ELF-1 (cell line): ENCODE results near the gene RAB11FIP4.
A peak's percentile ranks its signal among the peaks of the same experiment; 100 is the strongest.
"Not testable (repeated sequence)": the region's sequence is repeated elsewhere in the genome, so short reads cannot be mapped to it uniquely, and the experiment has no call there.

Source experiments
- DNase-seq: peaks from one replicate; pipeline ENCODE4 v3.0.0-alpha.2; 2016; ENCODE audit warnings: low read depth, low spot score

The RAB11FIP4 gene, protein sequence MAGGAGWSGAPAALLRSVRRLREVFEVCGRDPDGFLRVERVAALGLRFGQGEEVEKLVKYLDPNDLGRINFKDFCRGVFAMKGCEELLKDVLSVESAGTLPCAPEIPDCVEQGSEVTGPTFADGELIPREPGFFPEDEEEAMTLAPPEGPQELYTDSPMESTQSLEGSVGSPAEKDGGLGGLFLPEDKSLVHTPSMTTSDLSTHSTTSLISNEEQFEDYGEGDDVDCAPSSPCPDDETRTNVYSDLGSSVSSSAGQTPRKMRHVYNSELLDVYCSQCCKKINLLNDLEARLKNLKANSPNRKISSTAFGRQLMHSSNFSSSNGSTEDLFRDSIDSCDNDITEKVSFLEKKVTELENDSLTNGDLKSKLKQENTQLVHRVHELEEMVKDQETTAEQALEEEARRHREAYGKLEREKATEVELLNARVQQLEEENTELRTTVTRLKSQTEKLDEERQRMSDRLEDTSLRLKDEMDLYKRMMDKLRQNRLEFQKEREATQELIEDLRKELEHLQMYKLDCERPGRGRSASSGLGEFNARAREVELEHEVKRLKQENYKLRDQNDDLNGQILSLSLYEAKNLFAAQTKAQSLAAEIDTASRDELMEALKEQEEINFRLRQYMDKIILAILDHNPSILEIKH

DNA sequence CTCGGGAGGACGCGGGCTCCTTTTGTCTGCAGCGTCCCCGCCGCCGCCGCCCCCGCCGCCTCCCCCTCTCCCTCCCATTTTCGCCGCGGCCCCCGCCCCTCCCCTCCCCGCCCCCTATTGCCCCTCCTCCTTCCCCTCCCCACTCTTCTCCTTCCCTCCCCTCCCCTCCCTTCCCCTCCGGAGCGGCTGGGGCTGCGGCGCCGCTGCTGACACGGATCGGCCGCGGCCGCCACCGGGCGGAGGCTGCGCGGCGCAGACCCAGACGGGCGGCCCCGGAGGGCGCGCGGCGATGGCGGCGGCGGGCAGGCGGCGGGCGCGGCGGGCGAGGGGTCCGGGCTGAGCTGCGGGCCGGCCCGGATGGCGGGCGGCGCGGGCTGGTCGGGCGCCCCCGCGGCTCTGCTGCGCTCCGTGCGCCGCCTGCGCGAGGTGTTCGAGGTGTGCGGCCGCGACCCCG is at the start of gene RAB11FIP4:
Gene RAB11FIP4, plus strand, starts transcription at position 180 of the 454 bp plus-strand sequence. Its CDS starts 178 bp downstream, at position 358.
- DNase-seq, result no peak

DNA sequence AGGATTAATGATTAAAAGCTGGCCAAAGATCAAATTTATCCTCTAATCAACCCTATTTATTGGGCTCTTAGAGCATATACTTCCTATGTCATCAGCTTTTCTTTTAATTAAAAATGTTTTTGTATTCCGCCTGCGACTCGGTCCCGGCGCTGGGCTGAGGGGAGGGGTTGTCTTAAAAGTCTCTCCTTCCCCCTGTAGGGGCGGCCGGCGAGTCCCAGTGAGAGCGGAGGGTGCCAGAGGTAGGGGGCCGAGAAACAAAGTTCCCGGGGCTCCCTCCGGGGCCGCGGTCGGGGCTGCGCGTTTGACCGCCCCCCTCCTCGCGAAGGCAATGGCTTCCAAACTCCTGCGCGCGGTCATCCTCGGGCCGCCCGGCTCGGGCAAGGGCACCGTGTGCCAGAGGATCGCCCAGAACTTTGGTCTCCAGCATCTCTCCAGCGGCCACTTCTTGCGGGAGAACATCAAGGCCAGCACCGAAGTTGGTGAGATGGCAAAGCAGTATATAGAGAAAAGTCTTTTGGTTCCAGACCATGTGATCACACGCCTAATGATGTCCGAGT is 46.2 kb upstream of the RAB11FIP4 start:
- not testable (repeated sequence) for DNase-seq

DNA sequence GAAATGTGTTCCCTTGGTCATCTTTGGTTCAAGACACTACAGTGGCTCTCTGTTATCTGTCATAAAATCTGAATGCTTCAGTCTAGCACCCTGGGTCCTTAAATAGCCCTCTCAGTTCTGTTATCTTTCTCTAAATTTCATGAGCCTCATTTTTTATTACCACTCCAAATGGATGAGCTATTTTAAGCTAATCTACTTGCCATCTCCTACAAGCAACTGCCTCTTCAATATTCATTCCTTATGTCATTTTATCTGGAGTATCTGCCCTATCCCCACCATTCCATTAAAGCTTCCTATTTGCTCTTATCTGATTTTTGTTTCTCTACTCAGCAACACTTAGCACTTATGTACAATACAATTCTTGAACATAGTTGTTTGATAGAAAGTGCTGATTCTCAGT is 42.0 kb upstream of the RAB11FIP4 start:
- DNase-seq, result no peak

DNA sequence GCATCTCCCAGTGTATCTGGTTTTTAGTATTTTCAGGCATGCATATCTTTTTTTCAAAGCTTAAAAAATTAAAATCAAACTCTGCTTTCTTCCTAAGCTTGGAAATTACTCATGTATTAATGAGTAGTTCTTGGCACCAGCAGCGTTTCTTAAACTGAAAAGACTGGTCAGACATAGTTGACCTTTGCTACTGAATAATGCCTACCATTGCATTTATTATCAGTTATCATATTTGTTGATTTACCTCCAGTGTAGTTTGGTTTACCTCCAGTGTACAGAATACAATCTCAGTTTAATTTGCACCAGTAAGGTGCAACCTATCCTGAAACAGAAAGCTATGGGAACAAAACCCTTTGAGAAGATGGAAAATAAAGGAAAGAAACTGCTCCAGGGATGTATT is 35.5 kb upstream of the RAB11FIP4 start:
- DNase-seq, result no peak

DNA sequence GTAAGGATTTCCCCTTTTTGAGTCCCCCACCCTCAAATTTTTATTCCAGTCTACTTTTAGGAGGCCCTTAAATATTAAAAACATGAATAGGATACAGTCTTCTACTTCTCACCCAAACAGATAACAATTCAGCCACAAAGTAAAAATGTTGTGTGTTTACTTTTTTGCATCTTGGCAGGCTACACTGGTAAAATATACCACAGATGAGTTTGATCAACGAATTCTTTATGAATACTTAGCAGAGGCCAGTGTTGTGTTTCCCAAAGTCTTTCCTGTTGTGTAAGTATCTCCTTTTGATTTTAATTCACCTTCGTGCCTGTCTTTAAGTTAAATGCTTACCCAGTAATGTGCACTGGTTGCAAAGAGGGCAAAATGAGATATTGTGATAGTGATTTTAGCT is 34.4 kb upstream of the RAB11FIP4 start:
- DNase-seq, result no peak

DNA sequence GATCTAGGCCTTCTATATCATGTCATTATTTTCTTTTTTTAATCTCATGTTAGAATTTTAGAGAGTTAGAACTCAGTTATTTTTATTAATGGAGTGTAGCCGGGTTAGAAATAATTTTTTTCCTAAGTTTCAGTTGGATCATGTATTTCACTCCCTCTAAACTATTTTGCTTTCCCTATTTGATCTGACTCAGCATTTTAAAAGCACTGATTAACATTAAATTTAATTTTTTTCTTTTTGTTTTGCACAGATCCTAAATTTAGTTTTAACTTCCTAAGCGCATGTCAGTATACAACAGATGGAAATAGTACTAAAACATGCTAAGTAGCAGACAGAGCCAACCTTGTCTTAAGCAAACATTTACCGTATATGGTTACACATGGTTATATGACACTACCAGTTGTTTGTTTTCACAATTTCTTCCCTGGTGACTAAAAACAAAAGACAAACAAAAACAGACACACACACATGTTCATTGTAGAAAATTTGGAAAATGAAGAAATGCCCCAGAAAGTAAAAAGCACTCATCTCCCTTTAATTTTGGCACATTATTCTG is 33.6 kb upstream of the RAB11FIP4 start:
- DNase-seq, result no peak

DNA sequence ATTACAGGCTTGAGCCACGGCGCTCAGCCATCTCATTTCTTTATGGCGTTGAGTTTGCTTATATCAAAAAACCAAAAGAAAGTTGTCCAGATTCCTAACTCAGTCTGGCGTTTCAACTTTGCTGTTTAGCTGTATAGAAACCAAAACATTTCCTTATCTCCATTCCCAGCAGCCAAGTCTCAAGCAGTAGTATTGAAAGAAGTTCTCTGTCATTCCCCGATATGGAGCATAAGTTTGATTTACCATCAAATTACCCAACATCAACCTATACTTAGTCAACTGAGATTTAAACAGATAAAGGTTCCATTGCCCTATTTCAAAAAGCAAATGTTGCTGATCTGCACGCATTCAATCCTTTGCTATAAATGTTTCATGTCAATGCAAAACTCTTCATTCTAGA is 27.5 kb upstream of the RAB11FIP4 start:
- DNase-seq, result no peak

DNA sequence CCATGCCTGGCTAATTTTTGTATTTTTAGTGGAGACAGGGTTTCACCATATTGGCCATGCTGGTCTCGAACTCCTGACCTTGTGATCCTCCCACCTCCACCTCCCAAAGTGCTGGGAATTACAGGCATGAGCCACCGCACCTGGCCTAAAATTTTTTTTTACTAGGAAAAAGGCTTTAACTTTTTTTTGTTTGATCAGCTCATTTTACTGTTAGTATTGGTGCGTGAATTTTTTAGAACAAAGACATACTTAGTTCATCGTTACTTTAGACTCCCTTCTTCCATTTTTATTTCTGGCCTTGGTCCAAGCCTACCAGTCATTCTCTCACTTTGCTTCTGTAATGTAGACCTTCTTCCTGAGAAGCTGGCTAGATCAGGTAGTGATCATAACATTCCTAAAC is 25.4 kb upstream of the RAB11FIP4 start:
- no peak for DNase-seq

DNA sequence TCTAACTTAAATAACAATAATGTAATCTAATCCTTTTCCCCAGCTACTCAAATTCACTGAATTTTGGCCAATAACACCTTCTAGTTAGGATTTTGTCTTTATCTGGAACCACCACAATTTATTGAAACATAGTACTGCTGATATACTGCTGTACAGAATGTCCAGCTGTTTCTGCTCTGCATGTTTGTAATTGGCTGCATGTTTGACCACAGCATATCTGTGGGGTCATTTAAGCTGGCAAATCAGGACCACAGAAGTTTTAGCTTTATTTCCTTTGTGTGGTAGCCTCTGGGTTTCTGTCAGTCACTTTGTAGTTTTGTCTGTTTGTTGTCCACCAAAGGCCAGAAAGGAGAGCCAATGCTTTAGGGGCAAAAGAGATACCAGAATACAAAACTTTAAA is 22.2 kb upstream of the RAB11FIP4 start:
- no peak for DNase-seq

DNA sequence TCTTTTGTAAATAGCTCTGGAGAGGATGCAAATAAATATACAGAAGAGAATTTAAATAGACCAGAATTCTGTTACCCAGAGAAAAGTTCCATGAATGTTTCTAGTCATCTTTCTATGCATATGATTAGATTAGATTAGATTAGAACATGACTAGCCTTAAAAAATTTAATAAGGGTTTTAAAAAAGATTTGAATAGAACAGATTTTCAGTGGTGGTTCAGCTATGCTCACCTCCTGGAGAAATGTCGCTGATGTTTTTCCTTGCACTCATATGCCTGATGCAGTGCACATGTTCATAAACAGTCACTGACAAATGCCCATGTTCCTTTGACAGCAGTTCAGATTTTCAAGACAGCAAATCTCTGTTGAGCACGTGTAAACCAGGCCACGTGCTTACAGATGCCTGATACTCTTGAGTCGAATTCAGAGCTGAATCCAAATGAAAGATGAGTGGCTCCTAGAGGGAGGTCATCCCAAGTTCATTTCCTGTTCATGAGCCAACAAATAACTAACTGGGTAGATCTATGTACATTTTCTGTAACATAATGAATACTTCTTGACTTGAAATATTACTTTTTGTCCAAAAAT is 19.9 kb upstream of the RAB11FIP4 start:
- no peak for DNase-seq

DNA sequence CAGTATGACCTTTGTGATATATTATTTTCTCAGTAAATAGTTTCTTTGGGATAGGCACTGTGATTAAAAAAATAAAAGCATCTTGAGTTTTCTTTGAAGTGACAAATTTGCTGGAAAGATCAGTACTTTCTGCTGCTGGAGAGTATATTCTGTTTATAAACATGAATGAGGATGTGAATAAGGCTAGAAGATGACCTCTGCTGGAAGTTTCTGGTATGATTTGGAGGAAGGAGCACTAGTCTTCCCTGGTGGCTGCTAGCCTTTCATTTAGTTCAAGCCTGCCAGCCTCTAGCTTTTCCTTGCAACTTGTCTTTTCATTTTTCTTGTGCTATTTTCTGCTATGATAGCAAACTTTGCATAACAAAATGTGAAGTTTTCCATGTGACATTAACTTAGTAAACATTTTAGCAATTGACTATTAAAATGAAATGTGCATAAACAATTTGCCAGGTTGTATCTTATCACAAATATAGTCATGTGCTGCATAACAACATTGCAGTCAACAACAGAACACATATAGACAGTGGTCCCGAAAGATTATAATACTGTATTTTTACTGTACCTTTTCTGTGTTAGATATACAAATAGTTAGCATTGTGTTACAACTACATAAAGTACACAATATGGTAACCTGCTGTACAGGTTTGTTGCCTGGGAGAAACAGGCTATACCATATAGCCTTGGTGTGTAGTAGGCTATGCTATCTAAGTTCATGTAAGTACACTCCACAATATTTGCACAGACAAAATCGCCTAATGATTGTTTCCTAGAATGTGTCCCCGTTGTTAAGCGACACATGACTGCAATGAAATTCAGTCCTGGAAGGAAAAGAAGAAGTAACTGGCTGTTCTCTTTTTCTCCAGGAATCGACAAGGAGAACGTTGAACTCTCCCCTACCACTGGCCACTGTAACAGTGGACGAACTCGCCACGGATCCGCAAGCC is 18.1 kb upstream of the RAB11FIP4 start:
- DNase-seq, result peak; percentile 20

DNA sequence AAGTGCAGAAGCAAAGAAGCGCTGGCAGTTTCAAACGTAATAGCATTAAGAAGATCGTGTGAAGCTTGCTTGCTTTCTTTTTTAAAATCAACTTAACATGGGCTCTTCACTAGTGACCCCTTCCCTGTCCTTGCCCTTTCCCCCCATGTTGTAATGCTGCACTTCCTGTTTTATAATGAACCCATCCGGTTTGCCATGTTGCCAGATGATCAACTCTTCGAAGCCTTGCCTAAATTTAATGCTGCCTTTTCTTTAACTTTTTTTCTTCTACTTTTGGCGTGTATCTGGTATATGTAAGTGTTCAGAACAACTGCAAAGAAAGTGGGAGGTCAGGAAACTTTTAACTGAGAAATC is 17.4 kb upstream of the RAB11FIP4 start:
- DNase-seq, result no peak

DNA sequence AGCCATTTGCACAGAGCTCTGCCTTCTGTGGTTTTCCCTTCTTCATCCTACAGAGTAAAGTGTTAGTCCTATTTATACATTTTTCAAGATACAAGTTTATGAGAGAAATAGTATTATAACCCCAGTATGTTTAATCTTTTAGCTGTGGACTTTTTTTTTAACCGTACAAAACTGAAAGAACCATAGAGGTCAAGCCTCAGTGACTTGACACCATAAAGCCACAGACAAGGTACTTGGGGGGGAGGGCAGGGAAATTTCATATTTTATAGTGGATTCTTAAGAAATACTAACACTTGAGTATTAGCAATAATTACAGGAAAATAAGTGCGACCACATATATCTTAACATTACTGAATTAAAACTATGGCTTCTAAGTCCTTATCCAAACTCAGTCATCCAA is 17.0 kb upstream of the RAB11FIP4 start:
- no peak for DNase-seq

DNA sequence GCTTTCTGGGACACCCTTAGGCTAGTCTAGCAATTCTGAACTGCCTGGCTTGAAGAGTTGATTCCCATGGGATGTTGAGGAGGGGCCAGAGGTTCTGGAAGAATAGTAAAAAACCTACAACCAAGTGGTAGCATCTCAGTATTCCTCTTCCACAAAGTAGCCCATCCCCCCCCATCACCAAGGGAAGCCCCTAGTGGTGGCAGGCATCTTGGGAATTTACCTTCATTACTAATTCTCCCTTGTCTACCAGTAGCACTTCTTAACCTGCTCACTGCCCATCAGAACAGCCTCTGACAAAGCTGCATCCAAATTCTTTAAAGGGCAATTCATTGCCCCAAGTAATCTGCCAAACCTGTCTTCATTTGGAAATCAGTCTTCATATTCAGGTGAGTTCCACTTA is 12.8 kb upstream of the RAB11FIP4 start:
- no peak for DNase-seq

DNA sequence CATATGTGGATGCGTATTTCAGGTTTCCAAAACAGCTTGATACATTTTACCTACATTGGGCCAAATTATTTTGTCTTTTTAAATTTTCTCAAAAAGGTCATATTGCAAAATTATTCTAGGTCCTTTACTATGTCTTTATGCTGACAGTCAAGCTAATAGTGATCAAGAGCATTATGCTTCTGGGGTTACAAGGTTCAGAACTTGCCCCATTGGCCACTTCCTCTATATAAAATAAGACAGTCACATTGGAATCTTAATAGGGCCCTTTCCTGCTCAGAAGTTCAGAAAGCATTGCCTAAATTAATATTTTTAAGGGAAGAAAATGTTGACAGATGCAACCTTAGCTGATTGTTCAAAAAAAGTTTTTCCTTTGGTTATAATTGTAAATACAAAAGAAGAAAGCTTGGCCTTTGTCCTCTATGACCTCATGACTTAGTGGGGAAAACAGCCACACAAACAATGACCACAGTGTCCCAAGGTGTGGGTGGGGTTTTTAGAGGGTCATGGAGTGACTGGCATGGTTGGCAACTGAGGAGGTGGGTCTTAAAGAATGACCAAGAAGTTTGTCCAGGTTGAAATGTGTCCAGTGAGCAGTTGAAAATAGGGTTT is 11.8 kb upstream of the RAB11FIP4 start:
- DNase-seq, result no peak

DNA sequence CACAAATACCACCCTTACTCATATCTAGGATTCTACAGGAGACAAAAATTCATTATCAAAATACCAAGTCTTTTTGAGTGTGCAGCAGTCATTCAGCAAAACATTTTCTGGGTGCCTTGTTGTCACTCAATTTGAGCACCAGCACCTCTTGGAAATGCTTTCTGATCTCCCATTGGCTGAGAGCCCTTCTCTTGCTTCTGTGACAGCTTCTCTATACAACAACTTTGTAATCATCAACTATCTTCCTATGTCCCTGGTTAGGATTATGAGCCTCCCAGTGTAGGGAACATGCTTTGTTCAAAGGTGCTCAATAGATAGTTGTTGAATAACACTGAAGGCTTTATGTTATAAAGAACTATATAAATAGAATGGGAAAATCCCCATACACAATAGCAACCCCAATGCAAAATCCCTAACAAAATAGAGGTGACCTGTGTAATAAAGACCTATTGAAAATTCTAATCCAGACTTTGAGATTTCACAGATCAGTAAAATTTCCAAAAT is 10.3 kb upstream of the RAB11FIP4 start:
- DNase-seq, result no peak

DNA sequence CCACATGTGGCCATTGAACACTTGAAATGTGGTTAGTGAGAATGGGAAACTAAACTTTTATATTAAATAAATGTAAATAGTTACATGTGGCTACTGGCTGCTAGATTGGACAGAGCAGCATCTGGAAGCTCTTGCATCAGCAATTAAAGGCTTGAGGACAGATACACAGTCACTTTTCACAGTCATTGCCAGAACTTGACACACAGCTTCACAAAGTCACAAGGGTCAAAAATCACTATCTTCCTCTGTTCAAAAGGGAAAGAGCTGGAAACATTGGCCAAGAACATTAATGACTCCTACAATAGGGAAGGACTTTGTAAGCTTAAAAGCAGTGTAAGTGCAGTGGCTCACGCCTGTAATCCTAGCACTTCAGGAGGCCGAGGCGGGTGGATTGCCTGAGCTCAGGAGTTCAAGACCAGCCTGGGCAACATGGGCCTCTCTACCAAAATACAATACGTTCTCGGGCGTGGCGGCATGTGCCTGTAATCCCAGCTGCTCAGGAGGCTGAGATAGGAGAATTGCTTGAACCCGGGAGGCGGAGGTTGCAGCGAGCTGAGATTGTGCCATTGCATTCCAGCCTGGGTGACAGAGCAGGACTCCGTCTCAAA is 8.7 kb upstream of the RAB11FIP4 start:
- DNase-seq, result not testable (repeated sequence)

DNA sequence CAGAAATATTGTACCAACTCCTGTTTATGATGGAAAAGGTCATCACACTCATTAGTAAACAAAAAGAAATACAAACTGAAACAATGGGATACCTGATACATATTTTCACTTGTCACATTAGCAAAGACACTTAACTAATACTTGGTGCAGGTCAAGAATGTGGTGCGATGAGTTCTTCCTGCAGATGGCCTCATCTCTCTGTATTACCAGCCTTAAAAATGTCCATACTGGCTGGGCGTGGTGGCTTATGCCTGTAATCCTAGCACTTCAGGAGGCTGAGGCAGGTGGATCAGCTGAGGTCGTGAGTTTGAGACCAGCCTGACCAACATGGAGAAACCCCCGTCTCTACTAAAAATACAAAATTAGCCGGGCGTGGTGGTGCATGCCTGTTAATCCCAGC is 8.0 kb upstream of the RAB11FIP4 start:
- DNase-seq, result not testable (repeated sequence)

DNA sequence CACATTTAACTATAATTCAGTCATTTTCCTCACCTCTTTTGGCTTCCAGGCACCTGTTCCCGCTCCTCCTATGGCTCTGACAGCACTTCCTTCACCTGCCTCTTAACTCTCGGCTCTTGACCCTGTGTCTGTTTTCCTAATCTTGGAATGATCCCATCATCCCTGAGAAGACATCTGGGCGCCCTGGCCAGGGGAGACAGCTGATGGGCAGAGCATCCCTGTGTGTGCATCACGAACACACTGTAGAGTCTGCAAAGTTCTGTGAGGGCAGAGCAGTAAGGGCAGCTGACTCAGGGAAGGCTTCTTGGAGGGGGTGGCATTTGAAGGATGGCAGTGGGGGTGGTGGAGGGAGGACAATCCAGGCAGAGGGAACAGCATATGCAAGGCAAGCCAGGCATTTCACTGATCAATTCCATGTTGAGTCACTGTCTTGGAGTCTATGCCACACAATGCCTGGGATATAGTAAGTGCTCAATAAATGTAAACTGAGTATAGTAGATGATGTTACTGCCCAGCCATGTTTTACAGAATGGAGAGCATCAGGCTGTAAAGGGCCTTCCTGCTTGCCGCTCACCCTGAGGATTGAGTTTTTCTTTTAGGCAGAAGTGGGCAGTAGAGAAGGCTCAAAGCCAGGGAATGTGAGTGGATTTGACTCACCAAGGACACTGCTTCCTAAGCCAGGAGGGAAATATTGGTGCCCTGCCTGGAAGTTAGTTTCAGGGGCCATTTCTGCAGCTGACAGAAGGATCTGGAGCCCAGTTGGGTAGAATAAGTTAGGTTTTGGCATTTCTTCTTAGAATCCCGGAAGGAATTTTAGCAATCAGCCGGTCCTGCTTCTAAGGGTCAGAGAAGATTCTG is 5.8 kb upstream of the RAB11FIP4 start:
- DNase-seq, result no peak
